Stomach (tissue), 9 donors: ENCODE measurements around the gene RUFY4. TPM values are rescaled to one million over a fixed set of nuclear protein-coding genes. Genes with fewer than 3 reads are reported as not detected.
"Not testable (repeated sequence)": the region's sequence is repeated elsewhere in the genome, so short reads cannot be mapped to it uniquely, and the experiment has no call there.

ENCODE experiments used
- DNase-seq, 2 donors: peaks; one replicate each; pipeline versions ENCODE4 v3.0.0 to v3.0.0-alpha.2; 2013 to 2019
- H3K27ac ChIP-seq, 5 donors: fragments of 200-600 bp in 4 of 5; sonication (generic) in 4 of 5; one replicate each; pipeline ENCODE4 v1.5.1; 2013 to 2019; ENCODE audit warnings: mild to moderate bottlenecking in 1 of 5, moderate library complexity in 1 of 5
- H3K27me3 ChIP-seq, 3 donors: fragments of 200-600 bp; sonication (generic); one replicate each; pipeline ENCODE4 v1.5.1; 2017 to 2019; ENCODE audit warnings: mixed run types in 1 of 3
- H3K36me3 ChIP-seq, 4 donors: fragments of 200-600 bp; sonication (generic); 1 replicate in 3 of 4; 2 replicates in 1 of 4; pipeline ENCODE4 v1.5.1; 2016 to 2019
- H3K4me1 ChIP-seq, 4 donors: fragments of 200-600 bp; sonication (generic); one replicate each; pipeline ENCODE4 v1.5.1; 2016 to 2019
- H3K4me3 ChIP-seq, 4 donors: fragments of 200-600 bp; sonication (generic) in 3 of 4; one replicate each; pipeline ENCODE4 v1.5.1; 2016 to 2019; ENCODE audit warnings: mild to moderate bottlenecking in 1 of 4
- H3K9me3 ChIP-seq, 4 donors: fragments of 200-600 bp; sonication (generic); one replicate each; pipeline ENCODE4 v1.5.1; 2016 to 2019
- CTCF ChIP-seq, 7 experiments: fragments of 450-650 bp in 4 of 7; fragments of 200-600 bp in 3 of 7; sonication (generic) in 3 of 7; IDR thresholded peaks; one replicate each; pipeline ENCODE4 v1.5.1; 2016 to 2019; ENCODE audit warnings: antibody characterized with exemption in 7 of 7, control low read depth in 2 of 7, mild to moderate bottlenecking in 1 of 7
- EP300 ChIP-seq: sonication (generic); formaldehyde crosslinking; IDR thresholded peaks from one replicate; pipeline ENCODE4 v1.6.1; 2017; ENCODE audit warnings: antibody characterized with exemption
- POLR2A ChIP-seq, 4 donors: fragments of 450-650 bp; IDR thresholded peaks; one replicate each; pipeline ENCODE4 v1.6.1; 2016; ENCODE audit warnings: antibody characterized with exemption in 4 of 4, control low read depth in 2 of 4, mild to moderate bottlenecking in 1 of 4, moderate library complexity in 1 of 4
- POLR2AphosphoS5 ChIP-seq, 3 donors: sonication (generic); formaldehyde crosslinking; IDR thresholded peaks; one replicate each; pipeline ENCODE4 v1.6.1; 2016; ENCODE audit warnings: antibody characterized with exemption in 3 of 3
- WGBS, 5 donors: extraction: QIAGEN DNeasy Blood & Tissue Kit in 3 of 5; methylation state at CpG; one replicate each; pipeline versions ENCODE4 v1.1.5 to v1.1.7; 2013 to 2018; 5-methylcytosine and 5-hydroxymethylcytosine counted together
- intact Hi-C: fragments of 100-400 bp; cut with DNase I; formaldehyde crosslinking; loops from one replicate; pipeline ENCODE4 v1.15.1; 2023; ENCODE audit warnings: low total_unique reads
- polyA plus RNA-seq, 3 donors: library from polyadenylated mRNA; stranded (reverse); fragments of 200-250 nt; gene quantifications; one replicate each; pipeline ENCODE4 v1.2.3, GENCODE V29; 2013
- total RNA-seq, 5 donors: library from RNA; depleted of rRNA; stranded (reverse); fragments of >200 nt; gene quantifications; one replicate each; pipeline versions ENCODE4 v1.1.0 to v1.2.3, GENCODE V29; 2014 to 2016
- donor health status: healthy with polysubstance abuse.
- donor health status: Bipolar disorder and iron deficiency.
- donor health status: healthy.

Gene RUFY4
- total and polyA plus RNA-seq, 8 donors, result 0.12 to 0.43 TPM; not detected in 6

- H3K9me3 ChIP-seq, H3K27ac ChIP-seq, H3K36me3 ChIP-seq: not testable (repeated sequence)
- intact Hi-C loops, result loop anchor here (10.0 kb wide), 1 partner anchor 250 kb away; no protein-coding TSS in a partner anchor
- Histone ChIP-seq H3K27me3 (peaks cover 0 to 11% (median 3%) of the 10 kb centered on the region in 3 donors), H3K4me1 (peaks cover 6 to 25% (median 17%) of the 10 kb centered on the region in 4 donors), H3K4me3 (peak overlapping the region; percentile 16 to 40 (median 24))
- peak; percentile 68 to 94 for DNase-seq
- WGBS, 5 donors, result 16 to 37% (median 22%) methylated on average over 16 to 24 of the region's 24 CpGs
- TF ChIP-seq CTCF (IDR thresholded peaks at IDR 0.05), result peak in 5 of 7 experiments; percentile 28 to 79 (median 56)
Observed at GRCh38 chr2:218034497-218035213, 34.4 kb upstream of the RUFY4 start.

GRCh38 chr2:218035463-218036100 lies 33.5 kb upstream of the RUFY4 start:
- Histone ChIP-seq H3K4me1 (peaks cover 0 to 18% (median 10%) of the 10 kb centered on the region in 4 donors), H3K27ac (no peak overlapping the region), H3K36me3 (no peaks in the 10 kb centered on the region), H3K27me3 (peaks cover 0 to 11% (median 3%) of the 10 kb centered on the region in 3 donors), H3K4me3 (no peak overlapping the region), H3K9me3 (no peaks in the 10 kb centered on the region)
- intact Hi-C loops, result loop anchor here (10.0 kb wide), 1 partner anchor 251 kb away; no protein-coding TSS in a partner anchor
- WGBS, 5 donors, result 81 to 89% (median 82%) methylated on average over 11 to 12 of the region's 12 CpGs
- TF ChIP-seq POLR2AphosphoS5 (IDR thresholded peaks at IDR 0.05) (no peak), EP300 (no peak), POLR2A (IDR thresholded peaks at IDR 0.05) (no peak), CTCF (IDR thresholded peaks at IDR 0.05) (no peak)
- no peak for DNase-seq

- Histone ChIP-seq H3K27me3 (peaks cover 0 to 11% (median 3%) of the 10 kb centered on the region in 3 donors), H3K27ac (no peak overlapping the region), H3K4me3 (no peak overlapping the region), H3K4me1 (peaks cover 0 to 18% (median 10%) of the 10 kb centered on the region in 4 donors), H3K36me3 (no peaks in the 10 kb centered on the region), H3K9me3 (no peaks in the 10 kb centered on the region)
- no peak for TF ChIP-seq POLR2AphosphoS5 (IDR thresholded peaks at IDR 0.05)
- no peak for TF ChIP-seq EP300
- no peak for TF ChIP-seq POLR2A (IDR thresholded peaks at IDR 0.05)
- 70 to 80% (median 79%) methylated on average over 5 of the region's 5 CpGs for WGBS, 5 donors
- DNase-seq, result no peak
- intact Hi-C loops, result loop anchor here (10.0 kb wide), 1 partner anchor 252 kb away; no protein-coding TSS in a partner anchor
Observed at GRCh38 chr2:218036371-218036770, 32.7 kb upstream of the RUFY4 start.

- 75 to 90% (median 84%) methylated on average over 2 of the region's 2 CpGs for WGBS, 5 donors
- Histone ChIP-seq H3K4me3 (no peak overlapping the region), H3K27ac (no peak overlapping the region), H3K36me3 (no peaks in the 10 kb centered on the region), H3K27me3 (peaks cover 0 to 3% (median 2%) of the 10 kb centered on the region in 3 donors), H3K9me3 (no peaks in the 10 kb centered on the region), H3K4me1 (peaks cover 0 to 12% (median 3%) of the 10 kb centered on the region in 4 donors)
- TF ChIP-seq POLR2A (IDR thresholded peaks at IDR 0.05), result no peak
- no peak for TF ChIP-seq EP300
- TF ChIP-seq POLR2AphosphoS5 (IDR thresholded peaks at IDR 0.05), result no peak
- no peak for TF ChIP-seq CTCF (IDR thresholded peaks at IDR 0.05)
- DNase-seq, result no peak
- intact Hi-C loops, result loop anchor here (10.0 kb wide), 1 partner anchor 254 kb away; no protein-coding TSS in a partner anchor
Observed at GRCh38 chr2:218039171-218039570, 29.9 kb upstream of the RUFY4 start.
